WTC11 (cell line): ENCODE results near the gene RAI1.

Experiments
- JUN ChIP-seq: sonication (generic); formaldehyde crosslinking; IDR thresholded peaks from 2 replicates; pipeline ENCODE4 v1.8.0; 2023; ENCODE audit warnings: mild to moderate bottlenecking, missing genetic modification reagents
- NR3C1 ChIP-seq: sonication (generic); formaldehyde crosslinking; conservative IDR thresholded peaks from 2 replicates; pipeline ENCODE4 v1.8.1; 2023; ENCODE audit warnings: low read depth, mild to moderate bottlenecking, missing genetic modification reagents
- SP1 ChIP-seq: sonication (generic); formaldehyde crosslinking; conservative IDR thresholded peaks from 2 replicates; pipeline ENCODE4 v1.8.1; 2022; ENCODE audit warnings: missing genetic modification reagents
- TP53 ChIP-seq: sonication (generic); formaldehyde crosslinking; IDR thresholded peaks from 2 replicates; pipeline ENCODE4 v1.8.1; 2023; ENCODE audit warnings: mild to moderate bottlenecking, missing genetic modification reagents
- ZNF121 ChIP-seq: sonication (generic); formaldehyde crosslinking; IDR thresholded peaks from 2 replicates; pipeline ENCODE4 v1.8.0; 2023; ENCODE audit warnings: missing genetic modification reagents
- TF ChIP-seq, protein P1 (sequence below): fragments of 200-600 bp; IDR thresholded peaks from 2 replicates; pipeline ENCODE4 v1.8.0; 2022; ENCODE audit warnings: antibody characterized with exemption
- TF ChIP-seq, protein P2 (sequence below): fragments of 250-450 bp; sonication (Bioruptor Pico); IDR thresholded peaks from 2 replicates; pipeline ENCODE4 v1.9.0; 2021; ENCODE audit warnings: mild to moderate bottlenecking
- TF ChIP-seq, protein P3 (sequence below): sonication (generic); formaldehyde crosslinking; IDR thresholded peaks from 2 replicates; pipeline ENCODE4 v1.8.1; 2022; ENCODE audit warnings: low read depth, mild to moderate bottlenecking, moderate library complexity, missing genetic modification reagents, borderline replicate concordance

DNA sequence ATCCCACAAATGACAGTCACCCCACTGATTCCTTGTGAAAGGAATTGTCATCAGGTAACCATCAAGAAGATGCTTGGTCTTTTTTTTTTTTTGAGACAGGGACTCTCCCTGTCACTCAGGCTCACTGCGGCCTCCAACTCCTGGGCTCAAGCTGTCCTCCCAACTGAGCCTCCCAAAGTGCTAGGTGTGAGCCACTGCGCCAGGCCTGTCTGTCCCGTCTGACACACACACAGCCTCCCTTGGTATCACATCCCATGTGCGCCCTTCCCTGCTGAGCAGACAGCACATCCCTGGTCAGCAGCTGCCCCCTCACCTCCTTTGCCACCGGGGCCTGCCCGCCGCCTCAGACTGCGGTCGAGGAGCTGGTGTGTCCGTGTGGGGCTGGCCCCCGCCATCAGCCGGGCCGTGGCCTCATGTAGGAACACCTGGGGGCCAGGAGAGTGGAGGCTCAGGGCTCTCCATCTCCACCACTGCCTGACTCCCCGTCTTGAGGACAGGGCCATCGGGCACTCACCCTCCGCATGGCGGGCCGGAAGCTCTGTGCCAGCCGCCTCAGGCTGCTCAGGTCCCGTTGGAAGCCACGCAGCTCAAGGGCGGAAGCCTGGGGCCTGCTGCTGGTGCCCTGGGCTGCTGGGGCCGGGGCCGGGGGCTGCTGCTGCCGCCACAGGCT lies 131.9 kb downstream of the RAI1 start:
- TF ChIP-seq, protein P1, sequence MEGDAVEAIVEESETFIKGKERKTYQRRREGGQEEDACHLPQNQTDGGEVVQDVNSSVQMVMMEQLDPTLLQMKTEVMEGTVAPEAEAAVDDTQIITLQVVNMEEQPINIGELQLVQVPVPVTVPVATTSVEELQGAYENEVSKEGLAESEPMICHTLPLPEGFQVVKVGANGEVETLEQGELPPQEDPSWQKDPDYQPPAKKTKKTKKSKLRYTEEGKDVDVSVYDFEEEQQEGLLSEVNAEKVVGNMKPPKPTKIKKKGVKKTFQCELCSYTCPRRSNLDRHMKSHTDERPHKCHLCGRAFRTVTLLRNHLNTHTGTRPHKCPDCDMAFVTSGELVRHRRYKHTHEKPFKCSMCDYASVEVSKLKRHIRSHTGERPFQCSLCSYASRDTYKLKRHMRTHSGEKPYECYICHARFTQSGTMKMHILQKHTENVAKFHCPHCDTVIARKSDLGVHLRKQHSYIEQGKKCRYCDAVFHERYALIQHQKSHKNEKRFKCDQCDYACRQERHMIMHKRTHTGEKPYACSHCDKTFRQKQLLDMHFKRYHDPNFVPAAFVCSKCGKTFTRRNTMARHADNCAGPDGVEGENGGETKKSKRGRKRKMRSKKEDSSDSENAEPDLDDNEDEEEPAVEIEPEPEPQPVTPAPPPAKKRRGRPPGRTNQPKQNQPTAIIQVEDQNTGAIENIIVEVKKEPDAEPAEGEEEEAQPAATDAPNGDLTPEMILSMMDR: no peak
- TF ChIP-seq JUN (CRISPR knock-in tag) (no peak), NR3C1 (no peak), SP1 (CRISPR knock-in tag) (no peak), ZNF121 (CRISPR knock-in tag) (no peak), TP53 (CRISPR knock-in tag) (no peak)
- TF ChIP-seq, protein P2, sequence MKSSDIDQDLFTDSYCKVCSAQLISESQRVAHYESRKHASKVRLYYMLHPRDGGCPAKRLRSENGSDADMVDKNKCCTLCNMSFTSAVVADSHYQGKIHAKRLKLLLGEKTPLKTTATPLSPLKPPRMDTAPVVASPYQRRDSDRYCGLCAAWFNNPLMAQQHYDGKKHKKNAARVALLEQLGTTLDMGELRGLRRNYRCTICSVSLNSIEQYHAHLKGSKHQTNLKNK (CRISPR knock-in tag): no peak
- TF ChIP-seq, protein P3, sequence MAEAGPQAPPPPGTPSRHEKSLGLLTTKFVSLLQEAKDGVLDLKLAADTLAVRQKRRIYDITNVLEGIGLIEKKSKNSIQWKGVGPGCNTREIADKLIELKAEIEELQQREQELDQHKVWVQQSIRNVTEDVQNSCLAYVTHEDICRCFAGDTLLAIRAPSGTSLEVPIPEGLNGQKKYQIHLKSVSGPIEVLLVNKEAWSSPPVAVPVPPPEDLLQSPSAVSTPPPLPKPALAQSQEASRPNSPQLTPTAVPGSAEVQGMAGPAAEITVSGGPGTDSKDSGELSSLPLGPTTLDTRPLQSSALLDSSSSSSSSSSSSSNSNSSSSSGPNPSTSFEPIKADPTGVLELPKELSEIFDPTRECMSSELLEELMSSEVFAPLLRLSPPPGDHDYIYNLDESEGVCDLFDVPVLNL (CRISPR knock-in tag): 0 out of 2 replicates have a peak, but pooled peaks have one; percentile 35
